ENCODE measurements around the gene HBB.

The HBB gene

GRCh38 chr11:5246772-5247471 lies 20.1 kb upstream of the HBB start:
- no peak for DNase-seq

- DNase-seq, result no peak
Measured at GRCh38 chr11:5245155-5245554, 18.3 kb upstream of the HBB start.

- DNase-seq, result no peak
Measured at GRCh38 chr11:5243816-5244180, 16.9 kb upstream of the HBB start.

GRCh38 chr11:5242933-5243815 lies 16.3 kb upstream of the HBB start:
- peak; percentile 30 for DNase-seq

GRCh38 chr11:5242208-5242607 lies 15.3 kb upstream of the HBB start:
- no peak for DNase-seq

GRCh38 chr11:5241458-5241857 lies 14.6 kb upstream of the HBB start:
- DNase-seq, result no peak

GRCh38 chr11:5240458-5240857 lies 13.6 kb upstream of the HBB start:
- no peak for DNase-seq

- no peak for DNase-seq
Measured at GRCh38 chr11:5240056-5240455, 13.2 kb upstream of the HBB start.

- DNase-seq, result no peak
Measured at GRCh38 chr11:5239046-5239445, 12.2 kb upstream of the HBB start.

- DNase-seq, result no peak
Measured at GRCh38 chr11:5238486-5238885, 11.6 kb upstream of the HBB start.

GRCh38 chr11:5237420-5237819 lies 10.5 kb upstream of the HBB start:
- no peak for DNase-seq

GRCh38 chr11:5235364-5236095 lies 8.7 kb upstream of the HBB start:
- DNase-seq, result no peak

GRCh38 chr11:5234381-5234834 lies 7.5 kb upstream of the HBB start, which contains the start of gene HBD:
Gene HBD (minus strand): TSS chr11:5234483. CDS start chr11:5234433, 50 bp downstream.
- no peak for DNase-seq

GRCh38 chr11:5233307-5233706 lies 6.4 kb upstream of the HBB start:
- no peak for DNase-seq

- no peak for DNase-seq
Measured at GRCh38 chr11:5232821-5233220, 6.0 kb upstream of the HBB start.

GRCh38 chr11:5232176-5232575 lies 5.3 kb upstream of the HBB start:
- no peak for DNase-seq

- no peak for DNase-seq
Measured at GRCh38 chr11:5231111-5231510, 4.2 kb upstream of the HBB start.

- no peak for DNase-seq
Measured at GRCh38 chr11:5230266-5230665, 3.4 kb upstream of the HBB start.

GRCh38 chr11:5229796-5230195 lies 2.9 kb upstream of the HBB start:
- no peak for DNase-seq

- no peak for DNase-seq
Measured at GRCh38 chr11:5229356-5229755, 2.5 kb upstream of the HBB start.

- no peak for DNase-seq
Measured at GRCh38 chr11:5228124-5228523, 1.3 kb upstream of the HBB start.

GRCh38 chr11:5227681-5228080 lies 810 bp upstream of the HBB start:
- DNase-seq, result no peak

- no peak for DNase-seq
Measured at GRCh38 chr11:5225480-5225871, 1.4 kb downstream of the HBB start.
